GM12891 (cell line): Measurements from ENCODE around the gene HNRNPC.

ENCODE experiments used
- DNase-seq: peaks from one replicate; pipeline ENCODE4 v3.0.0; 2011; ENCODE audit warnings: low spot score; ENCODE audit not compliant: insufficient read length
- FAIRE-seq: peaks from 2 replicates; lab custom pipeline; 2011; peaks lifted over from hg19 to GRCh38; lab: Jason Lieb, UNC
- PAX5 ChIP-seq: IDR thresholded peaks from 2 replicates; pipeline ENCODE4 v1.6.1; 2011; ENCODE audit warnings: low read length, moderate library complexity, mild to moderate bottlenecking; ENCODE audit not compliant: insufficient read depth, severe bottlenecking
- POLR2A ChIP-seq: IDR thresholded peaks from 2 replicates; pipeline ENCODE4 v1.6.1; 2011; ENCODE audit warnings: low read depth, low read length, control low read depth
- POLR2AphosphoS5 ChIP-seq: IDR thresholded peaks from 2 replicates; pipeline ENCODE4 v1.6.1; 2011; ENCODE audit warnings: low read depth, low read length, control low read depth
- POU2F2 ChIP-seq: IDR thresholded peaks from 2 replicates; pipeline ENCODE4 v1.6.1; 2011; ENCODE audit warnings: low read depth, mild to moderate bottlenecking, control low read depth, low read length, moderate library complexity
- SPI1 ChIP-seq: IDR thresholded peaks from 2 replicates; pipeline ENCODE4 v1.6.1; 2011; ENCODE audit warnings: low read depth, low read length, control low read depth
- TAF1 ChIP-seq: IDR thresholded peaks from 2 replicates; pipeline ENCODE4 v1.6.1; 2011; ENCODE audit warnings: low read depth, low read length, control low read depth

Gene HNRNPC

GRCh38 chr14:21245813-21246212 lies 23.4 kb downstream of the HNRNPC start:
- no peak for FAIRE-seq
- DNase-seq: no peak
- peak; percentile 77; the same call in 1 of the 2 replicates for TF ChIP-seq POLR2AphosphoS5
- peak; percentile 86 for TF ChIP-seq POLR2A
- TF ChIP-seq TAF1: no peak
- 0 out of 2 replicates have a peak, but pooled peaks have one; percentile 47 for TF ChIP-seq POU2F2

- no peak for TF ChIP-seq PAX5
- TF ChIP-seq POU2F2: no peak
- TF ChIP-seq SPI1: no peak
- peak; percentile 66; the same call in 1 of the 2 replicates for TF ChIP-seq POLR2A
- TF ChIP-seq POLR2AphosphoS5: peak; percentile 75
- DNase-seq: no peak
- FAIRE-seq: peak; percentile 23
These were observed 24.7 kb downstream of the HNRNPC start for GRCh38 chr14:21244544-21244943.

GRCh38 chr14:21241218-21241819 lies 27.9 kb downstream of the HNRNPC start:
- no peak for DNase-seq
- no peak for FAIRE-seq
- TF ChIP-seq PAX5: no peak
- no peak for TF ChIP-seq TAF1
- no peak for TF ChIP-seq POU2F2
- no peak for TF ChIP-seq POLR2AphosphoS5
- TF ChIP-seq POLR2A: no peak
- no peak for TF ChIP-seq SPI1

GRCh38 chr14:21240417-21240816 lies 28.8 kb downstream of the HNRNPC start:
- FAIRE-seq (no peak), DNase-seq (no peak)
- TF ChIP-seq POLR2A (no peak), TAF1 (no peak), POLR2AphosphoS5 (no peak), SPI1 (no peak), PAX5 (no peak), POU2F2 (no peak)

DNA sequence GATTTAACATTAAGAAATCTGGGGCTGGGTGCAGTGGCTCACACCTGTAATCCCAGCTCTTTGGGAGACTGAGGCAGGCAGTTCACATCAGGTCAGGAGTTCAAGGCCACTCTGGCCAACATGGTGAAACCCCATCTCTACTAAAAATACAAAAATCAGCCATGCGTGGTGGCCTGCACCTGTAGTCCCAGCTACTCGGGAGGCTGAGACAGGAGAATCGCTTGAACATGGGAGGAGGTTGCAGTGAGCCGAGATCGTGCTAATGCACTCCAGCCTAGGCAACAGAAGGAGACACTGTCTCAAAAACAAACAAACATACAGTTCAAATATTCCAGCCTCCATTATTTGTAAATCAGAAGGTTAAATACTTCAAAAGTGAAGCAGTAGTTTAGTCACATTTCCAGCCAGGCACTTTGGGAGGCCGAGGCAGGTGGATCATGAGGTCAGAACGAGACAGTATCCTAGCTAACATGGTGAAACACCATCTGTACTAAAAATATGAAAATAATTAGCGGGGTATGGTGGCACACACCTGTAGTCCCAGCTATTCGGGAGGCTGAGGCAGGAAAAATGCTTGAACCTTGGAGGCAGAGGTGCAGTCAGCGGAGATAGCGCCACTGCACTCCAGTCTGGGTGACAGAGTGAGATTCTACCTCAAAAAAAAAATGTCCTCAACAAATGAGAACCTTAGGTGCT lies 30.3 kb downstream of the HNRNPC start:
- FAIRE-seq (no peak), DNase-seq (no peak)
- no peak for TF ChIP-seq TAF1
- TF ChIP-seq POLR2AphosphoS5: no peak; the same call in 1 of the 2 replicates
- TF ChIP-seq SPI1: no peak
- TF ChIP-seq PAX5: no peak
- no peak for TF ChIP-seq POLR2A
- TF ChIP-seq POU2F2: no peak

- peak; percentile 40; the same call in 1 of the 2 replicates for TF ChIP-seq POLR2AphosphoS5
- no peak for TF ChIP-seq PAX5
- DNase-seq: no peak
These were observed 32.1 kb downstream of the HNRNPC start for GRCh38 chr14:21236948-21237797.

GRCh38 chr14:21234112-21234511 lies 35.1 kb downstream of the HNRNPC start:
- FAIRE-seq (no peak), DNase-seq (no peak)
- no peak for TF ChIP-seq SPI1
- no peak for TF ChIP-seq POLR2AphosphoS5
- no peak for TF ChIP-seq POU2F2
- TF ChIP-seq POLR2A: no peak
- no peak for TF ChIP-seq TAF1
- no peak for TF ChIP-seq PAX5

More at GRCh38 chr14:21236948-21237797, 32.1 kb downstream of the HNRNPC start:
- FAIRE-seq: peak; percentile 9

GRCh38 chr14:21233457-21234076 lies 35.7 kb downstream of the HNRNPC start:
- FAIRE-seq (no peak), DNase-seq (no peak)

GRCh38 chr14:21231020-21231652 lies 38.1 kb downstream of the HNRNPC start:
- FAIRE-seq: peak; percentile 62

More at GRCh38 chr14:21233457-21234076, 35.7 kb downstream of the HNRNPC start:
- TF ChIP-seq POU2F2 (no peak), SPI1 (no peak), POLR2AphosphoS5 (no peak), TAF1 (no peak), POLR2A (no peak), PAX5 (no peak)

More at GRCh38 chr14:21231020-21231652, 38.1 kb downstream of the HNRNPC start:
- TF ChIP-seq POLR2A (no peak), TAF1 (no peak), POU2F2 (no peak), SPI1 (no peak), POLR2AphosphoS5 (no peak), PAX5 (no peak)
- no peak for DNase-seq
